Stimulated activated CD4-positive, alpha-beta T cell treated with anti-CD3 and anti-CD28 coated beads, Interleukin-12 subunit alpha, Interleukin-12 subunit beta, amount 100 ng/mL, for 48 hours (primary cell): ENCODE measurements around the gene GAGE12D.
"Not testable (repeated sequence)": the region's sequence is repeated elsewhere in the genome, so short reads cannot be mapped to it uniquely, and the experiment has no call there.

Experiments used
- DNase-seq, 3 donors: peaks; one replicate each; pipeline ENCODE4 v3.0.0-alpha.2; 2020; ENCODE audit warnings: low read depth in 2 of 3, low spot score in 1 of 3

The GAGE12D gene

GRCh38 chrX:49541433-49541832 lies at the start of gene GAGE12D:
TSS of gene GAGE12D (plus strand) at chrX:49541733. CDS start at chrX:49542888, 1,155 bp downstream.
- DNase-seq, result not testable (repeated sequence)

DNA sequence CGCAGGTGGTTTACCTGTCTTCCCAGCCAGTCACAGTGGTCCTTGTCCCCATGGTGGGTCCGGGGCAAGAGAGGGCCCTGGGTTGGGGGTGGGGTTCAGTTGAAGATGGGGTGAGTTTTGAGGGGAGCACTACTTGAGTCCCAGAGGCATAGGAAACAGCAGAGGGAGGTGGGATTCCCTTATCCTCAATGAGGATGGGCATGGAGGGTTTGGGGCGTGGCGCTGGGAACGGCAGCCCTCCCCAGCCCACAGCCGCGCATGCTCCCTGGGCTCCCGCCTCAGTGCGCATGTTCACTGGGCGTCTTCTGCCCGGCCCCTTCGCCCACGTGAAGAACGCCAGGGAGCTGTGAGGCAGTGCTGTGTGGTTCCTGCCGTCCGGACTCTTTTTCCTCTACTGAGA lies 9.7 kb upstream of the GAGE12D start, which contains the start of gene GAGE12C:
TSS of gene GAGE12C (plus strand) at position 301 of the 400 bp plus-strand sequence. CDS start 1,155 bp downstream, outside the sequence.
- not testable (repeated sequence) for DNase-seq

DNA sequence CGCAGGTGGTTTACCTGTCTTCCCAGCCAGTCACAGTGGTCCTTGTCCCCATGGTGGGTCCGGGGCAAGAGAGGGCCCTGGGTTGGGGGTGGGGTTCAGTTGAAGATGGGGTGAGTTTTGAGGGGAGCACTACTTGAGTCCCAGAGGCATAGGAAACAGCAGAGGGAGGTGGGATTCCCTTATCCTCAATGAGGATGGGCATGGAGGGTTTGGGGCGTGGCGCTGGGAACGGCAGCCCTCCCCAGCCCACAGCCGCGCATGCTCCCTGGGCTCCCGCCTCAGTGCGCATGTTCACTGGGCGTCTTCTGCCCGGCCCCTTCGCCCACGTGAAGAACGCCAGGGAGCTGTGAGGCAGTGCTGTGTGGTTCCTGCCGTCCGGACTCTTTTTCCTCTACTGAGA lies 9.5 kb downstream of the GAGE12D start, which contains the start of gene GAGE12E:
TSS of gene GAGE12E (plus strand) at position 301 of the 400 bp plus-strand sequence. CDS start 1,155 bp downstream, outside the sequence.
- DNase-seq, result not testable (repeated sequence)

DNA sequence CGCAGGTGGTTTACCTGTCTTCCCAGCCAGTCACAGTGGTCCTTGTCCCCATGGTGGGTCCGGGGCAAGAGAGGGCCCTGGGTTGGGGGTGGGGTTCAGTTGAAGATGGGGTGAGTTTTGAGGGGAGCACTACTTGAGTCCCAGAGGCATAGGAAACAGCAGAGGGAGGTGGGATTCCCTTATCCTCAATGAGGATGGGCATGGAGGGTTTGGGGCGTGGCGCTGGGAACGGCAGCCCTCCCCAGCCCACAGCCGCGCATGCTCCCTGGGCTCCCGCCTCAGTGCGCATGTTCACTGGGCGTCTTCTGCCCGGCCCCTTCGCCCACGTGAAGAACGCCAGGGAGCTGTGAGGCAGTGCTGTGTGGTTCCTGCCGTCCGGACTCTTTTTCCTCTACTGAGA lies 19.0 kb downstream of the GAGE12D start, which contains the start of gene GAGE12F:
TSS of gene GAGE12F (plus strand) at position 301 of the 400 bp plus-strand sequence. CDS start 1,155 bp downstream, outside the sequence.
- not testable (repeated sequence) for DNase-seq

GRCh38 chrX:49568728-49569127 lies 27.2 kb downstream of the GAGE12D start:
- not testable (repeated sequence) for DNase-seq

GRCh38 chrX:49569152-49569551 lies 27.6 kb downstream of the GAGE12D start:
- DNase-seq, result not testable (repeated sequence)

GRCh38 chrX:49570100-49570499 lies 28.6 kb downstream of the GAGE12D start, which contains the start of gene GAGE12G:
TSS of gene GAGE12G (plus strand) at chrX:49570400. CDS start at chrX:49571555, 1,155 bp downstream.
- DNase-seq, result not testable (repeated sequence)

DNA sequence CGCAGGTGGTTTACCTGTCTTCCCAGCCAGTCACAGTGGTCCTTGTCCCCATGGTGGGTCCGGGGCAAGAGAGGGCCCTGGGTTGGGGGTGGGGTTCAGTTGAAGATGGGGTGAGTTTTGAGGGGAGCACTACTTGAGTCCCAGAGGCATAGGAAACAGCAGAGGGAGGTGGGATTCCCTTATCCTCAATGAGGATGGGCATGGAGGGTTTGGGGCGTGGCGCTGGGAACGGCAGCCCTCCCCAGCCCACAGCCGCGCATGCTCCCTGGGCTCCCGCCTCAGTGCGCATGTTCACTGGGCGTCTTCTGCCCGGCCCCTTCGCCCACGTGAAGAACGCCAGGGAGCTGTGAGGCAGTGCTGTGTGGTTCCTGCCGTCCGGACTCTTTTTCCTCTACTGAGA lies 38.1 kb downstream of the GAGE12D start, which contains the start of gene GAGE12H:
TSS of gene GAGE12H (plus strand) at position 301 of the 400 bp plus-strand sequence. CDS start 1,155 bp downstream, outside the sequence.
- not testable (repeated sequence) for DNase-seq

GRCh38 chrX:49589196-49589595 lies 47.7 kb downstream of the GAGE12D start, which contains the start of gene GAGE2A:
TSS of gene GAGE2A (plus strand) at chrX:49589496. CDS start at chrX:49590651, 1,155 bp downstream.
- not testable (repeated sequence) for DNase-seq

DNA sequence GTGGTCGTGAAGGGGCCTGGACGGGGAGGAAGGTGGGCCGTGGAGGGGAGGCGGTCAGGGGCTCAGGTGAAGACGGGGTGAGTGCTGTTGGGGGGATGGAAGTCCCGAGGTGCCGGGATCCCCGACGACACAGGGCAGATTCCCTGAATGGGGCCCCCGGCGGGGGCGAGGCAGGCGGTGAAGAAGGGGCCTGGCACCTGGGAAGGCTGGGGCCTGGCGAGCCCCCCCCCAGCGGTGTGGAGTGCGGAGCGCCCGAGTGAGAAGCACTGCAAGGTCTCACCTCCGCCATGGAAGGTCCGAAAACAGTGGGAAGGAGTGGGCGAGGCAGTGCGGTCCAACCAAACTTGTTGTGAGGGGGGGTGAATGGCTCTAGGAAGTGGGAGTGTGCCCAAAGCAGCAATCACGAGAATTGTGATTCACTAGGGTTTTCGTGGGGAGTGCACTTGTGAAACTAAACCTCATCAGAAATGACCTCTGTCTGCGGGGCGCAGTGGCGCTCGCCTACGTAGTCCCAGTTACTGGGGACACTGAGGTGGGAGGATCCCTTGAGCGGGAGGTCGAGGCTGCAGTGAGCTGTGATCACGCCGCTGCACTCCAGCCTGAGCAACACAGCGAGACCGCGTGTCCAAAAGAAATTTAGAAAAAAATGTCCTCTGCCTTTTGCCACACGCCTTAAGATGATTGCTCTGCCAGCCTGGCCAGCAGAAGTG lies 48.4 kb downstream of the GAGE12D start:
- DNase-seq, result not testable (repeated sequence)

DNA sequence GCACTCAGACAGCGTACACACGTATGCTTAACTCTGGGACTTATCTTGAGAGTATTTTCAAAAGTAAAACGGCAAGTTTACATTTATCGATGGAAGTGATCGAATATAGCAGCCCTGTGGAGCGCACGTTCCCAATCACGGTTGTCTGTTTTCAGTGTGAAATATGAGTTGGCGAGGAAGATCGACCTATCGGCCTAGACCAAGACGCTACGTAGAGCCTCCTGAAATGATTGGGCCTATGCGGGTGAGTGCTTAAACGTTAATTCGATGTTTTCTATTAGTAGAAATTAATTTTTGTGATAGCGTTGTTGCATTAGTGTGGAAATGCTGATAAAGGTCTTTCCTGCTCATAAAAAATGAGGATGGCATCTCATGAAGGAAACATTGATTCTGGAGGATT lies 49.0 kb downstream of the GAGE12D start:
- not testable (repeated sequence) for DNase-seq
